Adipocyte (in vitro differentiated cells): Measurements from ENCODE around the gene PSMB7.
A peak's percentile ranks its signal among the peaks of the same experiment; 100 is the strongest.

ENCODE experiments used
- DNase-seq: peaks from one replicate; pipeline ENCODE4 v3.0.0-alpha.2; 2015; ENCODE audit warnings: low read depth
- H3K27me3 ChIP-seq: replicated peaks from 2 replicates; pipeline ENCODE4 v1.7.0; 2013; ENCODE audit warnings: mild to moderate bottlenecking, low read length, moderate library complexity; ENCODE audit not compliant: control insufficient read depth, insufficient read depth
- H3K36me3 ChIP-seq: 2 replicates; pipeline ENCODE4 v1.7.0; 2013; ENCODE audit warnings: low read length, mild to moderate bottlenecking, moderate library complexity; ENCODE audit not compliant: control insufficient read depth, insufficient read depth, severe bottlenecking
- H3K4me1 ChIP-seq: 2 replicates; pipeline ENCODE4 v1.7.0; 2013; ENCODE audit warnings: mild to moderate bottlenecking, low read length, moderate library complexity; ENCODE audit not compliant: control insufficient read depth, insufficient read depth
- H3K4me3 ChIP-seq: 2 replicates; pipeline ENCODE4 v1.7.0; 2013; ENCODE audit warnings: mild to moderate bottlenecking, low read length, moderate library complexity
- H3K9ac ChIP-seq: 2 replicates; pipeline ENCODE4 v1.7.0; 2013; ENCODE audit warnings: mild to moderate bottlenecking, low read length, moderate library complexity
- H3K9me3 ChIP-seq: 2 replicates; pipeline ENCODE4 v1.7.0; 2013; ENCODE audit warnings: mild to moderate bottlenecking, low read length, moderate library complexity; ENCODE audit not compliant: control insufficient read depth

Gene PSMB7

GRCh38 chr9:124373851-124374250, 41.4 kb downstream of the PSMB7 start:
- Histone ChIP-seq H3K27me3 (no peaks in the 10 kb centered on the region), H3K9me3 (no peaks in the 10 kb centered on the region), H3K4me3 (no peak overlapping the region), H3K36me3 (peaks cover 22% of the 10 kb centered on the region), H3K4me1 (peaks cover 31% of the 10 kb centered on the region), H3K9ac (no peak overlapping the region)
- DNase-seq, result no peak

DNA sequence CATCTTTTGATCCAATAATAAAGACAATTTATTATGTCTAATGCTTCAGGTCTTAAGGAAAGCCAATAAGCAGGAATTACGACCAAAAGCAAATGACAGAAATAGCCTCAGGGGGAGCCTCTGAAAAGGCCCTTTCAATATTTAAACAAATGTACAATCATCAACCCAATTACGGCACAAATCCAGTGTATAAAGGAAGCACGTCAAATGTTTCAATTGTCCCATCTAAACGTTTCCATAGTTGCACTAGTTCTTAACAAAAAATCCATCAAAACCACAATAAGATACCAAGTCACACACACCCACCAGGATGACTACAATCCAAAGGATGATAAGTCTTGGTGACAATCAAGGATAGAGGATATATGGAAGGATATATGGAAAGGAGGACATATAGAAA, 41.9 kb downstream of the PSMB7 start:
- H3K4me3 ChIP-seq, result no peak overlapping the region
- no peaks in the 10 kb centered on the region for H3K27me3 ChIP-seq
- H3K9me3 ChIP-seq, result no peaks in the 10 kb centered on the region
- peaks cover 20% of the 10 kb centered on the region for H3K36me3 ChIP-seq
- H3K9ac ChIP-seq, result no peak overlapping the region
- peaks cover 30% of the 10 kb centered on the region for H3K4me1 ChIP-seq
- no peak for DNase-seq

- H3K4me1 ChIP-seq, result peaks cover 19% of the 10 kb centered on the region
- peaks cover 21% of the 10 kb centered on the region for H3K36me3 ChIP-seq
- H3K4me3 ChIP-seq, result no peak overlapping the region
- no peak overlapping the region for H3K9ac ChIP-seq
- H3K27me3 ChIP-seq, result no peaks in the 10 kb centered on the region
- H3K9me3 ChIP-seq, result no peaks in the 10 kb centered on the region
- no peak for DNase-seq
Measured at GRCh38 chr9:124372038-124372437, 43.2 kb downstream of the PSMB7 start.

- no peaks in the 10 kb centered on the region for H3K27me3 ChIP-seq
- no peak overlapping the region for H3K9ac ChIP-seq
- peak; percentile 84 for DNase-seq
- H3K4me3 ChIP-seq, result peak overlapping the region; percentile 49
- no peaks in the 10 kb centered on the region for H3K9me3 ChIP-seq
- peaks cover 26% of the 10 kb centered on the region for H3K36me3 ChIP-seq
- peaks cover 22% of the 10 kb centered on the region for H3K4me1 ChIP-seq
Measured at GRCh38 chr9:124370896-124371582, 44.2 kb downstream of the PSMB7 start.

- no peak for DNase-seq
- no peaks in the 10 kb centered on the region for H3K9me3 ChIP-seq
- H3K9ac ChIP-seq, result no peak overlapping the region
- peaks cover 22% of the 10 kb centered on the region for H3K4me1 ChIP-seq
- peaks cover 13% of the 10 kb centered on the region for H3K36me3 ChIP-seq
- H3K27me3 ChIP-seq, result no peaks in the 10 kb centered on the region
- no peak overlapping the region for H3K4me3 ChIP-seq
Measured at GRCh38 chr9:124369231-124369797, 45.9 kb downstream of the PSMB7 start.

- H3K9me3 ChIP-seq, result no peaks in the 10 kb centered on the region
- no peaks in the 10 kb centered on the region for H3K27me3 ChIP-seq
- H3K36me3 ChIP-seq, result peaks cover 8% of the 10 kb centered on the region
- H3K4me1 ChIP-seq, result peaks cover 22% of the 10 kb centered on the region
- H3K4me3 ChIP-seq, result no peak overlapping the region
- no peak overlapping the region for H3K9ac ChIP-seq
- no peak for DNase-seq
Measured at GRCh38 chr9:124368692-124369091, 46.5 kb downstream of the PSMB7 start.

GRCh38 chr9:124366476-124367220, 48.6 kb downstream of the PSMB7 start:
- Histone ChIP-seq H3K36me3 (peaks cover 14% of the 10 kb centered on the region), H3K27me3 (no peaks in the 10 kb centered on the region), H3K4me3 (no peak overlapping the region), H3K9me3 (no peaks in the 10 kb centered on the region), H3K9ac (no peak overlapping the region), H3K4me1 (peaks cover 18% of the 10 kb centered on the region)
- peak; percentile 50 for DNase-seq

DNA sequence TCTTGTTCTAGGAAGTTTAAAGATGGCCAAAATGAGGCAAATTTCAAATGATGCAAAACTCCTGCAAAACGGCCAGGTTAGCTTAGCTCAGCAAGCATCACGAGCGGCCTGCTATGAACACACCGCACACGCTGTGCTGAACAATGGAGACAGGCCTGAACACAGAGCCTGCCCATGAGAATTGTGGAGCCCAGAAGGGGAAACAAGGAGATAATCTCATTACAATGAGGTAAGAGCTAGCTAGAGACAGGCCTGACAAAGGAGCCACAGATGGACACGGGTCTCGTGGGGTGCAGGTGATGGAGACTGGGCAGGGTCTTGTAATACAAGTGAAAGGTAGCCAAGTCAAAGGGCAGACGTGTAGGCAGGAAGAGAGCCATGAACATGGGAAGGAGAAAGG, 50.2 kb downstream of the PSMB7 start:
- no peak overlapping the region for H3K4me3 ChIP-seq
- peaks cover 20% of the 10 kb centered on the region for H3K36me3 ChIP-seq
- H3K27me3 ChIP-seq, result no peaks in the 10 kb centered on the region
- no peak overlapping the region for H3K9ac ChIP-seq
- peaks cover 4% of the 10 kb centered on the region for H3K4me1 ChIP-seq
- DNase-seq, result no peak
- H3K9me3 ChIP-seq, result no peaks in the 10 kb centered on the region

DNA sequence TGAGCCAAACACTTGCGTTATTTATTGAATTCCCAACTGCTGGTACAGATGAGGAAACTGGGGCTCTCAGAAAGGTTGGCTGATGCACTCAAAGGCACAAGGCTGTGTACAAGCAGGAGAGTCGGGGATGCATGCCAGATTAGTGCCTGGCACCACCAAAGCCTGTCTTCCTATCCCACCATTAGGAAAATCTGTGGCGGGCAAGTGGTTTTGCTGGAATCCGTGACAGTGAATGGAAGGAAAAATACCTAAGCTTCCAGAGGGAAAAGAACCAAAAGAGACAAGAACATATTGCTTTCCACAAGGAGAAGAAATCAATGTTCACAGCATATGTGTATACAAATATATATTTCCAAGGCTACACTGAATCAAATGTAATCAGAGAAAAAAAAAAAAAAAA, 51.1 kb downstream of the PSMB7 start:
- Histone ChIP-seq H3K4me3 (no peak overlapping the region), H3K36me3 (peaks cover 20% of the 10 kb centered on the region), H3K9ac (no peak overlapping the region), H3K4me1 (peaks cover 4% of the 10 kb centered on the region), H3K27me3 (no peaks in the 10 kb centered on the region), H3K9me3 (no peaks in the 10 kb centered on the region)
- no peak for DNase-seq

DNA sequence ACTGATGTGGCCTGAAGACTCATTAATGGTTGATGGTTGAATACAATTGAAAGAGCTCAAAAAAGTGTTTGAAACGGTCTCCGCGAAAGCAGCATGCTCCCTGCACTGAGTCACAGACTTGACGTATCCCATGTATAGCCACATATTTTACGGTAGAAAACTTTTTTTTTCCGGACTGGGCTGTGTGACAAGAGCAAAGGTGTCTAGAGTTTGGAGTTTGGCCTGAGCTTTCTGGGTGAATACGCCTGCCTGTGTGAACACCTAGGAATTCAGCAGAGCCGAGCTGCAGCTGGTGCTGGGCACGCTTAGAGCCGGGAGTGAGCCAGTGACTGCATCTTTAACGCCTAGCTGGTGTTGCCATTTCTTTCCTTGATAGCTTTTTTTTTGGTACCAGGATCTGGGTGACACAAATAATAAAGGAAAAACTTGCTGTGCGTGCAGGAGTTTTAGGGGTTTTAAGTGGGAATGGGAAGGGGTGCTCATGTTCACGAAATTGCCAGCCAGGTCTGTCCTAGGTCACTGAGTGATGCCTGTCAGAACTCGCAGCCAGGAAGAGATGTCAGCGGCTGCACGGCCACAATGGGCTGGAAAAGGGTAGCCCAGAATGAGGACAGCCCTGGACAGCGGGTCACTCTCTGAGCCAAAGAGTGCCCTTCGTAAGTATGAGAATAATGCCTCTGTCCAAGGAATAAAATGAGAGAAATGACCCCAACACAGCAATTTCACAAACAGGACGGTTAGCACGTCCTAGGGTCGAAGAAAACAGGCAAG, 51.7 kb downstream of the PSMB7 start:
- H3K9me3 ChIP-seq, result no peaks in the 10 kb centered on the region
- H3K36me3 ChIP-seq, result peaks cover 20% of the 10 kb centered on the region
- H3K4me1 ChIP-seq, result peaks cover 4% of the 10 kb centered on the region
- DNase-seq, result no peak
- no peaks in the 10 kb centered on the region for H3K27me3 ChIP-seq
- H3K4me3 ChIP-seq, result no peak overlapping the region
- no peak overlapping the region for H3K9ac ChIP-seq

DNA sequence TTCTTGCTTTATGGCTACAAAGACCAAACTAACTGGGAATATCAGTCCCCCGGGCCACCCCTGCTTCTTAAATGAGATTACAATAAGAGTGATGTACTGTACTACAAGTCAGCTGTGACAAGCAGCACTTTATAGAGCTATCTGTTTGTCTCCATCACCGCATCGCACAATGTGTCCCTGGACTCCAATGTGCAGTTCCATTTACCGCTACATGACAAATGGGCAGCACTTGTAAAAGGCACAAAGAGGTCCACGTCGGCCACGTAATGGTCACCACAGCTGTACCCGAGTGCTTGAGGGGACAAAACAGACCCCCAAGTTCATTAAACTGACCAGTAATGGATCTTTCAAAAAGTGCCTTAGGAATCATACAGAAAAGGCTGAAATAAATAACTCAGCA, 54.1 kb downstream of the PSMB7 start:
- no peaks in the 10 kb centered on the region for H3K9me3 ChIP-seq
- DNase-seq, result no peak
- H3K27me3 ChIP-seq, result no peaks in the 10 kb centered on the region
- H3K36me3 ChIP-seq, result peaks cover 19% of the 10 kb centered on the region
- no peak overlapping the region for H3K4me3 ChIP-seq
- no peaks in the 10 kb centered on the region for H3K4me1 ChIP-seq
- no peak overlapping the region for H3K9ac ChIP-seq
